Non-pigmented ciliary epithelial cell (primary cell): ENCODE measurements around the gene NDUFB4.
"Not testable (repeated sequence)": the region's sequence is repeated elsewhere in the genome, so short reads cannot be mapped to it uniquely, and the experiment has no call there.

Experiments
- DNase-seq: peaks from one replicate; pipeline ENCODE4 v3.0.0-alpha.2; 2010; ENCODE audit warnings: low read depth

Gene NDUFB4

DNA sequence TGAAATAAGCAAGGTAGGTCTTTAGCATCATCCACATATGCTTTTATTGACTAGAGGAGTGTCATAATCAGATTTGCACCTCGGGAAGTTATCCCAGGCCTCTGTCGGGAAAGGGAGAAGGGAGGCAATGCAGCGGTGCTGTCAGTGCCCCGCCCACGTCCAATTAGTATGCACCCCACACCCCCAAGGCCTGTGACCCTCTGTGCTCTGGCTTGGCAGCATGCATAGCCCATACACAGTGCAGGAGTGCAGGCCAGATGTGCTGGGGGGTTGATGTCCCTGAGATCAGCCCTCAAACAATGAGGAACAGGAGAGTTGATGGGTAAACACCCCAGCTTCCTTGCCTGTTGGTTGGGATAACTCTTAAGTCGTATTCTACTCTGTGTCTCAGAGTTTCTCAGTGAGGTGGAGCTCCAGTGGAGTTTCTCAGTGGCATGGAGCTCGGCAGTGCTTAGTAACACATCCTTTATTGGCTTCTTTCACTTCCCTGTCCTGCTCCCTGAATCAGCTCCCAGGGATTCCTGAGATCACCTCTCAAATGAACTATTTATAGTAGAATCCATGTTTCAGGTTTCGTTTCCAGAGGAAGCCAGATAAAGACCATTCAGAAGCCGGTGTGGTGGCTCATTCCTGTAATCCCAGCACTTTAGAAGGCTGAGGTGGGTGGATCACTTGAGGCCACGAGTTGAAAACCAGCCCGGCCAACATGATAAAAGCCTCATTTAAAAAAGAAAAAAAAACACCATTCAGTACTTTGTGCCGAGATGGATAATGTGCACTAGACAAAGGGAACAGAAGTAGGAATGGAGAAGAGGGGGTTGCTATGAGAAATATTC lies 26.7 kb upstream of the NDUFB4 start:
- no peak for DNase-seq

GRCh38 chr3:120572027-120572426 lies 24.1 kb upstream of the NDUFB4 start:
- DNase-seq = no peak

- no peak for DNase-seq
These were observed 8.7 kb upstream of the NDUFB4 start for GRCh38 chr3:120587332-120587975.

DNA sequence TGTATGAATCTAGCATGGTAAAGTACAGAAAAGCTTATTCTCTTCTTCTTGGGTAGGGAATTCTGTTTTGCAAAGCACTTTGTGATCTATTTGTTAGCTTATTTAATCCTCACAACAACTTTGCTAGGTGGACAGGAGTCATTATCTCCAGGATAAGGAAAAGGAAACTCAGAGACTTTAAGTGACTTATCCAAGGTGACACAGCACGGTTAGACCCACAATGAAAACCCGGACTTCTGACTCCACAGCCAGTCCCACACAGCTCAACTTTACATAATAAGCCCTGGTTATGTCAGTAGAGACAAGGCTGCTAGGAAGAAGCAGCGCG lies 384 bp upstream of the NDUFB4 start:
- DNase-seq = no peak

DNA sequence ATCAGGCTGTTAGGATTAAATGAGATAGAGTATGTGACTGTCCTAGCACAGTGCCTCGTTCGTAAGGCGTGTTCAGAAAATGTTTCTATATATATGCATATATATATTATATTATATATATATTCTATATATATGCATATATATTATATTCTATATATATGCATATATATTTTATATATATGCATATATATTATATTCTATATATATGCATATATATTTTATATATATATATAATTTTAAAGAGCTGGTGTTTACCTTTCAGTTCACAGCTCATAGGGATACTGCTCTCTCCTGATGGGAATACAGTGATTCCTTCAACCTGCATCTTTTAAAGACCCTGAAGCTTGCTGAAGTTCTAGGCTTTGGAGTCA lies 702 bp downstream of the NDUFB4 start:
- DNase-seq = no peak

DNA sequence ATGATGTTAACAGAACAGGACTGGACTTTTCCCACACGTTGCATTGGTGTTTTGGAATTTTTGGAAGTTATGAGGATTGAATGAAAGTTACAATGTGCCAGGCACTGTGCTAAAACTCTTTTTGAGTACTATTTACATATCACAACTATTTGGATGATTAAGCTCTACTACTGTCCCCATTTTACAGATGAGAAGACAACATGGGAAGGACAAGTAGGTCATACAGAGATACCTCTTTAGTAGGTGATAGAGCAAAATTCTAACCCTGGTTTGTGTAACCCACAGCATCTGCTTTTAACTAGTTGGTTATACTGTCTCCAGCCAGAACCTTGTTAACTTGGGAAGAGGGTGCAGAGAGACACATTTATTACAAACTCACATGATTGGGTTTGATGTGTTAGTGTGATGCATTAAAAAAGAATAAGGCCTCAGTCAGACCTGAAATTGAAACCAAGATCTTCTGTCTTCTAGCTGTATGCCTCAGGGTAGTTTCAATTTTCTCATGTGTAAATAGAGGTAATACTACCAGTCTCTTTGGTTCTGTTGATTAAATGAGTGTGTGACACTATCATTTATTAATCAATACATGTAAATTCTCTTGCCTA lies 1.4 kb downstream of the NDUFB4 start:
- no peak for DNase-seq

DNA sequence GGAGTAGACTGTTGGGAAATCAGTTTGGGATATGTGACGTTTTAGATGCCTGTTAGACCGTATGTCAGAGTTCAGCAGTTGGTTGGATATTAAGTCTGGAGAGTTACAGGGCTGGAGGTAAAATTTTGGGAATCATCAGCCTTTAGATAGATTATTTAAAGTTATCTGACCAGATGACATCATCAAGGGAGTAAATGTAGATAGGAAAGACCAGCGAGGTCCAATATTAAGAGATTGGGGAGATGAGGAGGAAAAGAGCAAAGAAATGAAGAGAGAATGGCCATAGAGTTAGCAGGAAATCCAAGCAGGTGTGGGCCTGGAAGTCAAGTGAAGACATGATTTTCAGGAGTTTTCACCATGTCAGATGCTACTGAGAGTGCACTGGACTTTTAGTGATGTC lies 3.1 kb downstream of the NDUFB4 start:
- no peak for DNase-seq

DNA sequence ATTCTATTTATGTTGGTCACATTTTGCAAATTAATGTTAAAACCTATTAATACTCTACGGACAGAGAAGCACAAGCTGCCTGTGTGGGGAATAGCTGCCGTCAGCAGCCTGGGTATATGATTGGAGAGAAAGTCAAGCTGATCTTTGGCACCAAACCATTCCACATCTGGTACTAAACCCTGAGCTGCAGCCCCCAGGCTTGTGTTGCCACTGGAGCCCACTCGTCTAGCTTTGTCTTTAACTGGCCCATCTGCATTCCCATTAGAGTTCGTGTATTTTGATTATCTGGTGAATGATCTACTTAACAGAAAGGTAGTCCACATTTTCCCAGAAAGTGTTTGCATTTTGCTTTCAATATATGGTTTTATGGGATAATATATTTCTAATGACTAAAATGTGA lies 5.4 kb downstream of the NDUFB4 start:
- DNase-seq = no peak

DNA sequence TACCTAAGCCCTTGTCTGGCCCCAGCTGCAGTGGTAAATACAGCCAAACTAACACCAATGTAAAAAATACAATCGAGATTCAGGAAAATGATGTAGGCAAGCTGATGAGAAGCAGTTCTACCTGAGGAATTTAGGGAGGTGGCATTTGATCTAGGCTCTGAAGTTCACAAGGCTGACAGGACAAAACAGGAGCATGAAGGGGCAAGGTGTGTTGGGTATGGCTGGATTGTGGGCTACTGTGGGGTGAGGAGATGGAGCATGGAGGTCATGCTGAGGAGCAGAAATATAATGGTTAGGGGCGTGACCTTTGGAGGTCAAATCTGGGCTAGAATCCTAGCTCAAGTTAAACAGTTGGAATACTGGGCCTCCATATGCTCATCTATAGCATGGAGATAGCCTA lies 6.5 kb downstream of the NDUFB4 start:
- DNase-seq = no peak

DNA sequence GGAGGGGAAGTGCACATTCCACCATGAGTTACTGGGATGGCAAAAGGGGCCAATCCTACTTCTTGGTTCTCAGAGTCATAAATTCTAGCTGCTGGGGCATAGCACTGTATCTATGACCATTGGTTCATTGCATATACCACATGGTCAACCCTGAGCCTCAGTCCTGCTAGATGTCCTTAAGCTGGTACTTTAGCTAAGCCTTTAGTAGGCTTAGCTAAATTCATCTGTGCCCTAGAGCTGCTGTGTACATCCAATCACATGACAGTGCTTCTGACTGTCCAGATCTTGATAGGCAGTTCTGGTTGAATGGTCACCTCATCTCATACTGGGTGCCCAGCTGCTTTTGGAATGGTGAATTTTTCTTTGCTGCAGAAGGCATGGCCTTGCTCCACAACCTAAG lies 8.2 kb downstream of the NDUFB4 start:
- no peak for DNase-seq

DNA sequence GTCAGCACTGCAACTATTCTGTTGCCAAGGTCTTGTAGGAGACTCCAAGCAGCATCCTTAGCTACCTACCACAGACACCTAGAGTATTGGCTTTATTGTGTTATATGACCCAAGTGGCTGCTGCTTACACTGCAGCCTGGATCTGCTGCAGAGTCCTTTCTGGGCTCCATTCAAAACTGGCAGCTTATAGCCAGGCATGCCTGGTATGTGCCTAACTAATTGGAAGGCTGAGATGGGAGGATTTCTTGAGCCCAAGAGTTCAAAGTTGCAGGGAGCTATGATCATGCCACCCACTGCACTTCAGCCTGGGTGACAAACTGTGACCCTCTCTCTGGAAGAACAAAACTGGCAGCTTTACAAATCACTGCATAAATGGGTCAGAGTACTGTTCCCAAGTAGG lies 8.6 kb downstream of the NDUFB4 start:
- no peak for DNase-seq

DNA sequence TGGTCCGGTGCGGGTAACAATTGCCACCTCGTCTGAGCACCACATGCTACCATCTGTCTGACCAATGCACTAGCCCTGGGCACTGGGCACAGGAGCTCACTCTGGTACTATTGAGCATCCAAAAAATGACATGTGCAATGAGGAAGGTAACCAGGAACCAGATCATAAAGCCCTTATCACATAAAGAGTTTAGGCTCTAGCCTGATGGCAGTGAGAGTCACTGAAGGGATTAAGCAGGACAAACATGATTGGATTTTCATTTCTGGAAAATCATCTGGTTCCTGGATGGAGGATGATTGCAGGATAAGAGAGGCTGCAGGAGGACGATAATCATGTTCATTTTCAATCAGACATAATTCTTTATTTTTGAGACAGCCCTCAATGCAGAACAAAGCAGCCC lies 12.4 kb downstream of the NDUFB4 start:
- no peak for DNase-seq

- DNase-seq = no peak
These were observed 18.6 kb downstream of the NDUFB4 start for GRCh38 chr3:120614765-120615164.

DNA sequence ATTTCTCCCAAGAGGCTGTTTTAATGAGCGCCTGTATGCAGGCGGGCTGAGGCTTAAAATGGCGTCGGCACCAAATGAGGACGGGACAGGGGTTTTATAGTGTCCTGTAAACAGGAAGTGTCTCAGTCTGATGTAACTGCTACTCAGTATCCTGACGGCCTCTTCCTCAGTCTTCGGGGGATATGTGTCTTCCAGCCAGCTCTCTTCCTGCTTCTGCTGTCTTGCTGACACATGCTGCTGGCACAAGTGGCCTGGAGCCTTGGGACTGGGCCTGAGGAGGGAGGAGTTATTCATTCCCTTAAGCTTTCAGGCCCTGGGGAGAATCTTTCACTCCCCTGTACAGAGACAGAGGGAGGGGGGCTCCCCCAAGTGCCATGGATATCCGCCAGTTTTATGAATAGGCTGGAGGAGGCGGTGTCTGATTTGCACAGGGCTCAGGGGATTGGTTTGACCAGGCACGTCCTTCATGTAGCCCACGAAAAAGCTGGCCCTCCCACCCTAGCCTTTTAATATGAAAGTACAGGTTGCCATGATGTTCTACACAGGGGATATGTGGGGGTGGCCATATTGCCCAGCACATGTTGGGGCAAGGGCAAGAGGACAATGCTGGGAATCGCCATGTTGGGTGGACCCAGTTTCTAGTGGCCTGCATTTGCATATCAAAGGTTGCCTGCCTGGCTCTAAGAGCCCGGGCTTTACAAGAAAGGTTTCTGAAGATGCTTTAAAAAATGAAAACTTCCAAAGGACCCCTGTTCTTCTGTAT lies 19.9 kb downstream of the NDUFB4 start:
- peak; percentile 18 for DNase-seq

GRCh38 chr3:120616745-120617144 lies 20.6 kb downstream of the NDUFB4 start:
- DNase-seq = not testable (repeated sequence)

- DNase-seq = no peak
These were observed 26.3 kb downstream of the NDUFB4 start for GRCh38 chr3:120622457-120622856.

DNA sequence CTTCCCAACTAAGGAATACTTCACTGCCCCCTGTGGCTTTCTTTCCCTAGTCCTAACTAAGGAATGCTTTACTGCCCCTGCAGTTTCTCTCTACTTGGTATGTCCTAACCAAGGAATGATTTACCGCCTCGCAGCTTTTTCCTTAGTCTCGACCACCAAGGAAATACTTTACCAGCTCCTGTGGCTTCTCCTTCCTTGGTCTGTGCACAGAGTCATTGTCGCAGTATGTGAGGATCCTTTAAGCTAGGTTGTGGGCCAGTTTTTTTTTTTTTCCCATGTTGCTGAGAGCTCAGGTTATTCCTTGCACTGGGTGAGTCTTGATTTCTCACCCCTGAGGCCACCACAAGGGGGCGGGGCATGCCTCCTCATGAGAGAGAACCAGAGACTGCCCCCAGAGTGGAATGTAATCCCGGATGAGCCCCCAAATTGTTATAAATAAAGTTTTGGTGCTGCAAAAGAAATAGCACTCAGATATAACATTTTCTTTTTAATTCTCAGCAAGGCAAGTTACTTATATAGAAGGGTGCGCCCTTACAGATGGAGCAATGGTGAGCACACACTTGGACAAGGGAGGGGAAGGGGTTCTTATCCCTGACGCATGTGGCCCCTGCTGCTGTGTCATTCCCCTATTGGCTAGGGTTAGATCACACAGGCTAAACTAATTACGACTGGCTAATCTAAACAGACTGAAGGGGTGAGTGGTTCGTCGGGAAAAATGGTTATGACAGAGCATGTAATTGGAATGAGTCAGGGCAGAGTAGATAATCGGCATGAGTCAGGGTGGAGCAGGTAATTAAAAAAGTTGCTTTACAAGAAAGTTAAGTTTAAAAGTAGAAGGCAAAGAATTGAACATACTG lies 27.0 kb downstream of the NDUFB4 start:
- no peak for DNase-seq

DNA sequence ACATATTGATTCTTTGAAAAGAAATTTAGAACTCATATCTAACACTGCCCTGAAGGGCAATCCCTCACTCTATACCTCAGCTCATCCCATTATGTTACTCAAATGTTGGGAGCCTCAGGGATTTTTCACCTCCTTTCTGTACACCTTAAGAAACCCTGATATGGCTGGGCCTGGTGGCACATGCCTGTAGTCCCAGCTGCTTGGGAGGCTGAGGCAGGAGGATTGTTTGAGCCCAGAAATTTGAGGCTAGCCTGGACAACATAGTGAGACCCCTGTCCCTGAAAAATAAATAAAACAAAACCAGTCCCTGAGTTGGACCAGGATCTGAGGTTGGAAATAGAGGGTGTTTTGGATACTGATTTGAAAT lies 27.6 kb downstream of the NDUFB4 start:
- no peak for DNase-seq

GRCh38 chr3:120625159-120625586 lies 29.0 kb downstream of the NDUFB4 start:
- DNase-seq = no peak

DNA sequence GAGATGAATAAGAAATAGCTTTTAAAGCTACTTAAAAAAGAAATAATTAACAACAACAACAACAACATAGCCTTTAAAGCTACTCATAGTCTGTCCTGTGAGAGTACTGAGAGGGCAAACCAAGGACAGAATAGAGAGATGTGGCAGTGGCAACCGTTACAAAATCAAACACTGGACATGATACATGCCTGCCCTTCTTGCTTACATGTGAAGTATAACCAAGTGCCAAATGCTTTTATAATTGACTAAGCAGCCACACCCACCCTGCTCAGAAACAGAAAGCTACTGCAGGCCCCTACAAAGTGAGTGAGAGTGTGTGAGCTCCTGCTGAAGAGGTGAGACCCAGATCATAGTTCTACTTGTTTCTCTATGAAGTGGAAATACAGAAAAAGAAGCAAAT lies 38.4 kb downstream of the NDUFB4 start:
- DNase-seq = no peak

- DNase-seq = no peak
These were observed 40.8 kb downstream of the NDUFB4 start for GRCh38 chr3:120636795-120637401.
